GM12878 (cell line): ENCODE results near the gene RBM43. TPM values are rescaled to one million over a fixed set of nuclear protein-coding genes. Genes with fewer than 3 reads are reported as not detected.

Experiments used
- CBX3 ChIP-seq: fragments of 200-600 bp; sonication (generic); IDR thresholded peaks from 2 replicates; pipeline ENCODE4 v1.6.1; 2016; ENCODE audit warnings: low read depth, borderline replicate concordance
- DPF2 ChIP-seq: fragments of 450-650 bp; IDR thresholded peaks from 2 replicates; pipeline ENCODE4 v1.6.1; 2017; ENCODE audit warnings: mild to moderate bottlenecking
- EGR1 ChIP-seq, 2 experiments: IDR thresholded peaks; 1 replicate in 1 of 2; 2 replicates in 1 of 2; pipeline ENCODE4 v1.6.1; 2011 to 2012; ENCODE audit warnings: low read depth in 2 of 2, low read length in 2 of 2, borderline replicate concordance in 1 of 2, mild to moderate bottlenecking in 1 of 2, moderate library complexity in 1 of 2
- IRF4 ChIP-seq: IDR thresholded peaks from 2 replicates; pipeline ENCODE4 v1.6.1; 2011; ENCODE audit warnings: low read depth, low read length
- NFYA ChIP-seq: IDR thresholded peaks from 2 replicates; pipeline ENCODE4 v1.6.1; 2011; ENCODE audit warnings: low read depth, mild to moderate bottlenecking, low read length, improper control_type of control experiment, borderline replicate concordance
- NR2F1 ChIP-seq: fragments of 450-650 bp; conservative IDR thresholded peaks from 2 replicates; pipeline ENCODE4 v1.6.1; 2017; ENCODE audit warnings: mild to moderate bottlenecking
- RAD21 ChIP-seq: IDR thresholded peaks from 2 replicates; pipeline ENCODE4 v1.6.1; 2011; ENCODE audit warnings: mild to moderate bottlenecking, low read depth, low read length, moderate library complexity; ENCODE audit not compliant: insufficient read depth
- polyA plus RNA-seq, 11 experiments: library from polyadenylated mRNA; depleted of rRNA in 4 of 11; unstranded in 6 of 11; stranded (reverse) in 5 of 11; fragments of >200 nt; fragmentation: Nextera tagmentation in 4 of 11; fragmentation: Illumina TruSeq in 1 of 11; extraction: Ambion mirVana in 4 of 11; extraction: Trizol in 1 of 11; gene quantifications; 1 replicate in 1 of 11; 2 replicates in 10 of 11; pipeline versions ENCODE4 v1.2.1 to v1.2.3, GENCODE V29; 2011 to 2016; ENCODE audit warnings: inconsistent platforms in 2 of 11, missing spikeins in 2 of 11, low read depth in 1 of 11
- total RNA-seq, 4 experiments: library from RNA; depleted of rRNA in 3 of 4; stranded (reverse); fragments of >200 nt in 3 of 4; fragmentation: Illumina TruSeq in 1 of 4; extraction: Trizol in 1 of 4; gene quantifications; 2 replicates each; pipeline versions ENCODE4 v1.2.1 to v1.2.3, GENCODE V29; 2013 to 2021
- TF ChIP-seq, protein P1 (sequence below): IDR thresholded peaks from 2 replicates; pipeline ENCODE4 v1.6.1; 2012; ENCODE audit warnings: mild to moderate bottlenecking, low read depth, low read length
- TF ChIP-seq, protein P2 (sequence below), 3 experiments: IDR thresholded peaks in 2 of 3; conservative IDR thresholded peaks in 1 of 3; 2 replicates each; pipeline ENCODE4 v1.5.1; 2011; ENCODE audit warnings: low read depth in 3 of 3, low read length in 3 of 3, mild to moderate bottlenecking in 3 of 3, control low read depth in 2 of 3, moderate library complexity in 2 of 3, inconsistent platforms in 1 of 3, mixed read lengths in 1 of 3; ENCODE audit not compliant: control insufficient read depth in 2 of 3, insufficient read depth in 1 of 3; ENCODE audit errors: extremely low read depth in 1 of 3
- TF ChIP-seq, protein P3 (sequence below): IDR thresholded peaks from 2 replicates; pipeline ENCODE4 v1.6.1; 2012; ENCODE audit warnings: improper control_type of control experiment, low read depth, low read length; ENCODE audit not compliant: insufficient replicate concordance
- TF ChIP-seq, protein P4 (sequence below): fragments of 450-650 bp; formaldehyde crosslinking; IDR thresholded peaks from 2 replicates; pipeline ENCODE4 v1.4.0; 2020; ENCODE audit warnings: mild to moderate bottlenecking, moderate library complexity

Gene RBM43
- total and polyA plus RNA-seq, 10 of the 15 experiments (the other 5 are each of a cell fraction or from before 2014, with no cell fraction given) = 0.86 to 5.3 (median 2.6) TPM

DNA sequence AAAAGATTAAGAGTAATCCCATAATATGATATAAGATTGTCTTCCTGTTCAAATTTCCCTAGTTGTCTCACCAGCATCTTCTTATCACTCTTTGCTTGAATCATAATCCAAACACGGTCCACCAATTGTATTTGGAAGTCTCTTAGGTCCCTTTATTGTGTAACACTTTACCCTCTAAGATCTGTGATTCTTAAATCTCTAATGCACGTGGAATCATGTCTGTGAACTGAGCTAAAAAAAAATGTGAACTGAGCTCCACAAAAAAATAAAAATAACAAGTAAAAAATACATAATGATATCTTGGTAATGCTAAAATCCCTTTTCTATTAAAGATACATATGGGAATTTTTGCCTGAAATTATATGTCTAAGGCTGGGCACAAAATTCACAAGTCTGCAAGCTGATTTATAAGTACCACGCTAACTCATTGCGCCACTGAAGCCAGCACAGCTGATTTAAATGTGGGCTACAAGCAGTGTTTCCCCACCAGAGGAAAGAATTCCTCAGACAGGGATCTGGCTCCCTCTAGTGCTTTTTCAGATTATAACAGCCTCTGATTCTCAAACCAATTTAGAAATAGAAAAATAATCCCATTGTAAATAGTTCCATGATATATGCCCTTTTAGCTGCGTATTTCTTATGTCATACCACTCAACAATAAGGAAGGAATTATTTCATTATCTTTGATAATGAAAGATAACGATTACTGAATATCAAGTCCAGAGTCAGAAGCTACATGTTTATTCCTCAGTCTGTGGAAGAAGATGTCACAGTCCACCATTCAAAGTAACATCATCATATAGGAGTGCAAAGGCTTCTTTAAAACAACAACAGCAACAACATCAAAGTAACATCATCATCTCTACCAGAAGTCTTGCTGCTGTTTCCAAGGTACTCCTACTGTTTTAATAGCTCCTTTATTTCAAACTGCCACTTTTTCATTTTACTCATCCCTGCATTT, 22.9 kb downstream of the RBM43 start (continued):
- TF ChIP-seq, protein P1, sequence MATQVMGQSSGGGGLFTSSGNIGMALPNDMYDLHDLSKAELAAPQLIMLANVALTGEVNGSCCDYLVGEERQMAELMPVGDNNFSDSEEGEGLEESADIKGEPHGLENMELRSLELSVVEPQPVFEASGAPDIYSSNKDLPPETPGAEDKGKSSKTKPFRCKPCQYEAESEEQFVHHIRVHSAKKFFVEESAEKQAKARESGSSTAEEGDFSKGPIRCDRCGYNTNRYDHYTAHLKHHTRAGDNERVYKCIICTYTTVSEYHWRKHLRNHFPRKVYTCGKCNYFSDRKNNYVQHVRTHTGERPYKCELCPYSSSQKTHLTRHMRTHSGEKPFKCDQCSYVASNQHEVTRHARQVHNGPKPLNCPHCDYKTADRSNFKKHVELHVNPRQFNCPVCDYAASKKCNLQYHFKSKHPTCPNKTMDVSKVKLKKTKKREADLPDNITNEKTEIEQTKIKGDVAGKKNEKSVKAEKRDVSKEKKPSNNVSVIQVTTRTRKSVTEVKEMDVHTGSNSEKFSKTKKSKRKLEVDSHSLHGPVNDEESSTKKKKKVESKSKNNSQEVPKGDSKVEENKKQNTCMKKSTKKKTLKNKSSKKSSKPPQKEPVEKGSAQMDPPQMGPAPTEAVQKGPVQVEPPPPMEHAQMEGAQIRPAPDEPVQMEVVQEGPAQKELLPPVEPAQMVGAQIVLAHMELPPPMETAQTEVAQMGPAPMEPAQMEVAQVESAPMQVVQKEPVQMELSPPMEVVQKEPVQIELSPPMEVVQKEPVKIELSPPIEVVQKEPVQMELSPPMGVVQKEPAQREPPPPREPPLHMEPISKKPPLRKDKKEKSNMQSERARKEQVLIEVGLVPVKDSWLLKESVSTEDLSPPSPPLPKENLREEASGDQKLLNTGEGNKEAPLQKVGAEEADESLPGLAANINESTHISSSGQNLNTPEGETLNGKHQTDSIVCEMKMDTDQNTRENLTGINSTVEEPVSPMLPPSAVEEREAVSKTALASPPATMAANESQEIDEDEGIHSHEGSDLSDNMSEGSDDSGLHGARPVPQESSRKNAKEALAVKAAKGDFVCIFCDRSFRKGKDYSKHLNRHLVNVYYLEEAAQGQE = no peak
- no peak for TF ChIP-seq CBX3
- TF ChIP-seq, protein P2, sequence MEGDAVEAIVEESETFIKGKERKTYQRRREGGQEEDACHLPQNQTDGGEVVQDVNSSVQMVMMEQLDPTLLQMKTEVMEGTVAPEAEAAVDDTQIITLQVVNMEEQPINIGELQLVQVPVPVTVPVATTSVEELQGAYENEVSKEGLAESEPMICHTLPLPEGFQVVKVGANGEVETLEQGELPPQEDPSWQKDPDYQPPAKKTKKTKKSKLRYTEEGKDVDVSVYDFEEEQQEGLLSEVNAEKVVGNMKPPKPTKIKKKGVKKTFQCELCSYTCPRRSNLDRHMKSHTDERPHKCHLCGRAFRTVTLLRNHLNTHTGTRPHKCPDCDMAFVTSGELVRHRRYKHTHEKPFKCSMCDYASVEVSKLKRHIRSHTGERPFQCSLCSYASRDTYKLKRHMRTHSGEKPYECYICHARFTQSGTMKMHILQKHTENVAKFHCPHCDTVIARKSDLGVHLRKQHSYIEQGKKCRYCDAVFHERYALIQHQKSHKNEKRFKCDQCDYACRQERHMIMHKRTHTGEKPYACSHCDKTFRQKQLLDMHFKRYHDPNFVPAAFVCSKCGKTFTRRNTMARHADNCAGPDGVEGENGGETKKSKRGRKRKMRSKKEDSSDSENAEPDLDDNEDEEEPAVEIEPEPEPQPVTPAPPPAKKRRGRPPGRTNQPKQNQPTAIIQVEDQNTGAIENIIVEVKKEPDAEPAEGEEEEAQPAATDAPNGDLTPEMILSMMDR (IDR thresholded peaks at IDR 0.05 in 2 of 3, conservative IDR thresholded peaks at IDR 0.05 in 1 of 3; ENCODE audit: control insufficient read depth in 2 of 3, extremely low read depth in 1 of 3, insufficient read depth in 1 of 3, low read depth in 3 of 3, low read length in 3 of 3) = peak; percentile 60 to 84 (median 75); a peak in 5 of 6 replicates
- no peak for TF ChIP-seq NR2F1
- no peak for TF ChIP-seq EGR1 (IDR thresholded peaks at IDR 0.05; ENCODE audit: borderline replicate concordance in 1 of 2, low read depth in 2 of 2, low read length in 2 of 2)
- TF ChIP-seq RAD21 = peak; percentile 86
- no peak for TF ChIP-seq IRF4
- TF ChIP-seq DPF2 = no peak
- no peak for TF ChIP-seq NFYA
- TF ChIP-seq, protein P3, sequence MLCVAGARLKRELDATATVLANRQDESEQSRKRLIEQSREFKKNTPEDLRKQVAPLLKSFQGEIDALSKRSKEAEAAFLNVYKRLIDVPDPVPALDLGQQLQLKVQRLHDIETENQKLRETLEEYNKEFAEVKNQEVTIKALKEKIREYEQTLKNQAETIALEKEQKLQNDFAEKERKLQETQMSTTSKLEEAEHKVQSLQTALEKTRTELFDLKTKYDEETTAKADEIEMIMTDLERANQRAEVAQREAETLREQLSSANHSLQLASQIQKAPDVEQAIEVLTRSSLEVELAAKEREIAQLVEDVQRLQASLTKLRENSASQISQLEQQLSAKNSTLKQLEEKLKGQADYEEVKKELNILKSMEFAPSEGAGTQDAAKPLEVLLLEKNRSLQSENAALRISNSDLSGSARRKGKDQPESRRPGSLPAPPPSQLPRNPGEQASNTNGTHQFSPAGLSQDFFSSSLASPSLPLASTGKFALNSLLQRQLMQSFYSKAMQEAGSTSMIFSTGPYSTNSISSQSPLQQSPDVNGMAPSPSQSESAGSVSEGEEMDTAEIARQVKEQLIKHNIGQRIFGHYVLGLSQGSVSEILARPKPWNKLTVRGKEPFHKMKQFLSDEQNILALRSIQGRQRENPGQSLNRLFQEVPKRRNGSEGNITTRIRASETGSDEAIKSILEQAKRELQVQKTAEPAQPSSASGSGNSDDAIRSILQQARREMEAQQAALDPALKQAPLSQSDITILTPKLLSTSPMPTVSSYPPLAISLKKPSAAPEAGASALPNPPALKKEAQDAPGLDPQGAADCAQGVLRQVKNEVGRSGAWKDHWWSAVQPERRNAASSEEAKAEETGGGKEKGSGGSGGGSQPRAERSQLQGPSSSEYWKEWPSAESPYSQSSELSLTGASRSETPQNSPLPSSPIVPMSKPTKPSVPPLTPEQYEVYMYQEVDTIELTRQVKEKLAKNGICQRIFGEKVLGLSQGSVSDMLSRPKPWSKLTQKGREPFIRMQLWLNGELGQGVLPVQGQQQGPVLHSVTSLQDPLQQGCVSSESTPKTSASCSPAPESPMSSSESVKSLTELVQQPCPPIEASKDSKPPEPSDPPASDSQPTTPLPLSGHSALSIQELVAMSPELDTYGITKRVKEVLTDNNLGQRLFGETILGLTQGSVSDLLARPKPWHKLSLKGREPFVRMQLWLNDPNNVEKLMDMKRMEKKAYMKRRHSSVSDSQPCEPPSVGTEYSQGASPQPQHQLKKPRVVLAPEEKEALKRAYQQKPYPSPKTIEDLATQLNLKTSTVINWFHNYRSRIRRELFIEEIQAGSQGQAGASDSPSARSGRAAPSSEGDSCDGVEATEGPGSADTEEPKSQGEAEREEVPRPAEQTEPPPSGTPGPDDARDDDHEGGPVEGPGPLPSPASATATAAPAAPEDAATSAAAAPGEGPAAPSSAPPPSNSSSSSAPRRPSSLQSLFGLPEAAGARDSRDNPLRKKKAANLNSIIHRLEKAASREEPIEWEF = no peak
- TF ChIP-seq, protein P4, sequence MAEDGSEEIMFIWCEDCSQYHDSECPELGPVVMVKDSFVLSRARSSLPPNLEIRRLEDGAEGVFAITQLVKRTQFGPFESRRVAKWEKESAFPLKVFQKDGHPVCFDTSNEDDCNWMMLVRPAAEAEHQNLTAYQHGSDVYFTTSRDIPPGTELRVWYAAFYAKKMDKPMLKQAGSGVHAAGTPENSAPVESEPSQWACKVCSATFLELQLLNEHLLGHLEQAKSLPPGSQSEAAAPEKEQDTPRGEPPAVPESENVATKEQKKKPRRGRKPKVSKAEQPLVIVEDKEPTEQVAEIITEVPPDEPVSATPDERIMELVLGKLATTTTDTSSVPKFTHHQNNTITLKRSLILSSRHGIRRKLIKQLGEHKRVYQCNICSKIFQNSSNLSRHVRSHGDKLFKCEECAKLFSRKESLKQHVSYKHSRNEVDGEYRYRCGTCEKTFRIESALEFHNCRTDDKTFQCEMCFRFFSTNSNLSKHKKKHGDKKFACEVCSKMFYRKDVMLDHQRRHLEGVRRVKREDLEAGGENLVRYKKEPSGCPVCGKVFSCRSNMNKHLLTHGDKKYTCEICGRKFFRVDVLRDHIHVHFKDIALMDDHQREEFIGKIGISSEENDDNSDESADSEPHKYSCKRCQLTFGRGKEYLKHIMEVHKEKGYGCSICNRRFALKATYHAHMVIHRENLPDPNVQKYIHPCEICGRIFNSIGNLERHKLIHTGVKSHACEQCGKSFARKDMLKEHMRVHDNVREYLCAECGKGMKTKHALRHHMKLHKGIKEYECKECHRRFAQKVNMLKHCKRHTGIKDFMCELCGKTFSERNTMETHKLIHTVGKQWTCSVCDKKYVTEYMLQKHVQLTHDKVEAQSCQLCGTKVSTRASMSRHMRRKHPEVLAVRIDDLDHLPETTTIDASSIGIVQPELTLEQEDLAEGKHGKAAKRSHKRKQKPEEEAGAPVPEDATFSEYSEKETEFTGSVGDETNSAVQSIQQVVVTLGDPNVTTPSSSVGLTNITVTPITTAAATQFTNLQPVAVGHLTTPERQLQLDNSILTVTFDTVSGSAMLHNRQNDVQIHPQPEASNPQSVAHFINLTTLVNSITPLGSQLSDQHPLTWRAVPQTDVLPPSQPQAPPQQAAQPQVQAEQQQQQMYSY (CRISPR knock-in tag) = no peak
